ENCODE measurements around the gene DLGAP3.
"Not testable (repeated sequence)": the region's sequence is repeated elsewhere in the genome, so short reads cannot be mapped to it uniquely, and the experiment has no call there.

Gene DLGAP3

DNA sequence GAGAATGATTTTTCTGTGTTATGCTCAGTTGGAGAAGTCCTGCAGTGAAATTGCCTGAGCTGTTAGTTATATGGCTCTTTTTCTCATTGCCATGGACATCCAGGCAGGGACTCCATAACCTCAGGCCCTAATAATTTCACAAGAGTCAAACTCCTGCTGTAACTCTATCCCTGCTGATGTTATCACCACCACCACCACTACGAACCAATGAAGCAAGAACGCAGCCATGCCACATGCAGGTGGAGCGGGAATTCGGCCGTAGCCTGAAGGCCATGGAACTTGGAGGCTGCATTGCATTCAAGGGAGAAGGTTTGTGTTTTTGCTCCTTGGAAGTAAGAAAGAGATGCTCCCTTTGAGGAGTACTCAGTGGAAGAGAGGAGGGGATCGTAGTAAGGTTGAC, 16.8 kb upstream of the DLGAP3 start:
- TF ChIP-seq, protein P1, sequence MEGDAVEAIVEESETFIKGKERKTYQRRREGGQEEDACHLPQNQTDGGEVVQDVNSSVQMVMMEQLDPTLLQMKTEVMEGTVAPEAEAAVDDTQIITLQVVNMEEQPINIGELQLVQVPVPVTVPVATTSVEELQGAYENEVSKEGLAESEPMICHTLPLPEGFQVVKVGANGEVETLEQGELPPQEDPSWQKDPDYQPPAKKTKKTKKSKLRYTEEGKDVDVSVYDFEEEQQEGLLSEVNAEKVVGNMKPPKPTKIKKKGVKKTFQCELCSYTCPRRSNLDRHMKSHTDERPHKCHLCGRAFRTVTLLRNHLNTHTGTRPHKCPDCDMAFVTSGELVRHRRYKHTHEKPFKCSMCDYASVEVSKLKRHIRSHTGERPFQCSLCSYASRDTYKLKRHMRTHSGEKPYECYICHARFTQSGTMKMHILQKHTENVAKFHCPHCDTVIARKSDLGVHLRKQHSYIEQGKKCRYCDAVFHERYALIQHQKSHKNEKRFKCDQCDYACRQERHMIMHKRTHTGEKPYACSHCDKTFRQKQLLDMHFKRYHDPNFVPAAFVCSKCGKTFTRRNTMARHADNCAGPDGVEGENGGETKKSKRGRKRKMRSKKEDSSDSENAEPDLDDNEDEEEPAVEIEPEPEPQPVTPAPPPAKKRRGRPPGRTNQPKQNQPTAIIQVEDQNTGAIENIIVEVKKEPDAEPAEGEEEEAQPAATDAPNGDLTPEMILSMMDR (IDR thresholded peaks at IDR 0.05; ENCODE audit: extremely low read depth, missing control alignments): no peak
- no peak for DNase-seq (ENCODE audit: low spot score)

DNA sequence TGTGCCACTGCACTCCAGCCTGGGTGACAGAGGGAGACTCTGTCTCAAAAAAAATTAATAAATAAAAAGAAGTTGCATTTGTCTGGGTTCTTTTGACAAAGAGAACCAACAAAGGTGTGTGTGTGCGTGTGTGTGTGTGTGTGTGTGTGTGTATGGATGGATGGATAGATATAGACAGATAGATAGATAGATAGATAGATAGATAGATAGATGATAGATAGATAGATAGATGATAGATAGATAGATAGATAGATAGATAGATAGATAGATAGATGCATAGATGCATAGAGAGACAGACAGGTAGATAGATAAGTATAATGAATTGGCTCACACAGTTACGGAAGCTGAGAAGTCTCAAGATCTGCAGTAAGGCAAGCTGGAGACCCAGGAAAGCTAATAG, 12.3 kb upstream of the DLGAP3 start:
- DNase-seq (ENCODE audit: low spot score): not testable (repeated sequence)

DNA sequence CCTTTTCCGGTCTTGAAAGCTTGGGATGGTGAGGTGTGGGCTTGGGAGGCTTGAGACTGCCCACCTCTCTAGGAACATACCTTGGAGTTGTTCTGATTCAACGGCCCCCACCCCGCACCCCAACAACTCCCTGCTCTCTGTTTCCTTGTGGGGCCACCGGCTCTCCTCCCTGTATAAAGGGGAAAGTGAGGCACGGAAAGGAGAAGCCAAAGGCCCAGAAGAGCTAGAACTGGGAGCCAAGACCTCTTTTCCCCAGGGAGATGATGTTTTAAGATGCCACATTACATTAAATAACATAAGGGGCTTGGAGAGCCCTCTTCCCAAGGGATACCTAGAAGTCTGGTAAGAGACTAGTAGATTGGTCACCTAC, 1.2 kb upstream of the DLGAP3 start:
- DNase-seq (ENCODE audit: low spot score): no peak
- TF ChIP-seq, protein P1 (IDR thresholded peaks at IDR 0.05; ENCODE audit: extremely low read depth, missing control alignments): no peak

DNA sequence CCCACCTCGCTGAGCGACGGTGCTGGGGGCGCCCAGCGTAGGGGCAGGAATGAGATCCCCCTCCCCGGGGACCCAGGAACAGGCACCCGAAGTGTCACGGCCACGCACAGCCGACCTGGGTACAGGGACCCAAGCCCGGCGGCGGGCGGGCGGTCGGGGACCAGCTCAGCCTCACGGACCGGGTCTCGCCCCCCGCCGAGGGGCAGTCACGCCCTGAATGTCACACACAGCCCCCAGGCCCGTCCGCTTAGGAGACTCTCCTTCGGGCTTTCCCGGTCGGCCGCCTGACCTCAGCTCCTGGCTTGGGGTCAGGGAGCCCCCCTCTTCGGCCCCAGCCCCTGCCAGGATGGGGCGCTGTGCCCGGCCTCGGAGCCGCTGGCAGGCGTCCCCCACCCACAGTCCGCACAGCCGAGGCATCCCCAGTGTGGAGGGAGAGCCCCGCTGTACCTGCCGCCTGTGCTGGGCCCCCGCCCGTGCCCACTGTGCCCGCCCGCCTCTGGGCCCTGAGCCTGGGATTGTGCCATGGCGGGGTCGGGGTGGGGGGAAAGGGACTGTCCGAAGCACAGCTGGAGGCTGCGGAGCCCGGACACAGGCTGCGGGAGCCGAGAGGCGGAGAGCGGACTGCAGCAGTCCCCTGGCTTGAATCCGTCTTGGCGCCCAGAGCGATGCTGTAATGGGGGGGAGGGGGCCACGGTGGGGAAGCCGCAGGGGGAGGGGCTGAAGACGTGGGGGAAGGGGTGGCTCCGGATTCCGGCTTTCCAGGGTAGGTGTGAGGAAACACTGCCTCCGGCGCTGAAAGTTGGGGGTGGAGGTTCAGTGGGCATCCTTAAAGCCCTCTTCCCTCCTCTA, 627 bp upstream of the DLGAP3 start:
- TF ChIP-seq, protein P1 (IDR thresholded peaks at IDR 0.05; ENCODE audit: extremely low read depth, missing control alignments): no peak
- no peak for DNase-seq (ENCODE audit: low spot score)

DNA sequence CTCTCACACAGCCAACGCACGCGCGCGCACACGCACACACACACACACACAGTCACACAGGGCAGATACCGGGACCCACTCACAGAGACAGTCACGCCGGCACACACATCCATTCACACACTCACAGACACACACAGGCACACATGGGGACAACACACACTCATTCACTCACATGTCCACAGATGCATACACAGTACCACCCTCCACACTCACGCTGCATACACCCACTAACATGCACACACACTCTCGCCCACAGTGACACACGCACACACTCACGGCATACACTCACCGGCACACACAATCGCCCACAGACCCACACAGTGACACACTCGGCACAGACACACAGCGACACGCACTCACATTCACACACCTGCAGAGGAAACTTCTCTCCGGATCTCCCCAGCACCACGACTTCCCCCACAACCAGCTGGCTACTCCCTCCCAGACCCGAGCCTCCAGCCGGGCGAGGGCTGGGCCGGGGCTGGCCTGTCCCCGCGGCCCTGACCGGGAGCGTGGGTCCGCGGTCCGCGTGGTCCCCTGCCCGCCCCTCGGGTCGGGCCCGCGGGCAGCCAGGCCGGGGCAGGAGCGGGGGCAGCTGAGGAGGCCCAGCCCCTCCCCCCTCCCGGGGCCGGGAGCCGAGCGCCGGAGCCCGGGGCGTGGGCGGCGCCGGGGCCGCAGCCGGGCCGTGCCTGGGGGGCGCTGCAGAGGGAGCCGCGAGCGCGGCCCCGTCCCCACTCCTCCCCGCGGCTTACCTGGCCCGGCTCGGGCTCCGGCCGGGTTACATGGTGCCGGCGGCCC, 552 bp downstream of the DLGAP3 start:
- TF ChIP-seq, protein P1 (IDR thresholded peaks at IDR 0.05; ENCODE audit: extremely low read depth, missing control alignments): no peak
- DNase-seq (ENCODE audit: low spot score): peak; percentile 73

DNA sequence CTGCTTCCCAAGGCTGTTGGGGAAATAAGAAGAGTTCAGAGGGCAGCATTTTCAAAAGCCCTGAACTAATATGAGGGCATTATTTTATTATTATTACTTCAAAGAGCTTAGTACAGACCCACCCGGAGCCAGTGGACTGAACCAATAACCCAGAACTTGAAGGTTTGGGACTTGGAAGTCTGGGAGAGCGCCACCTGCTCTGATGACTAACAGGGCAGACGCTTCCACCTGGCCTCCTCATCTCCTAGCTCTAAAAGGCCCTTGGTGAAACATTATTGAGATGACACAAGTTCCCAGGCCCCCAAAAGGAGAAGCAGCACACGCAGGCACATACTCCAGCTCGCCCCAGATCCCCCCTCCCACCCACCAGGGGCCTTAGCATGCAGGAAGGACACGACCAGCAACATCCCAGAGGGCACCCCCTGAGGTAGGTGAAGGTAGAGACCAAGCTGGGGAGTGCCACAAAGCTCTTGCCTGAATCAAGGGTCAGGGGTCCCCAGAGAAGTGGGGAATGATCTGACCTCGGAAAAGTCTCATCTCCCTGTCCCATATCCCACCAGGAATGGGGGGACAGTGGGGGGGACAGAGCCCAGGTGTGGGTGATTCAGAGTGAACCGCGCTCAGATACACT, 1.3 kb downstream of the DLGAP3 start:
- no peak for DNase-seq (ENCODE audit: low spot score)
- TF ChIP-seq, protein P1 (IDR thresholded peaks at IDR 0.05; ENCODE audit: extremely low read depth, missing control alignments): no peak

GRCh38 chr1:34927316-34927715, 2.1 kb downstream of the DLGAP3 start:
- DNase-seq (ENCODE audit: low spot score): no peak
- TF ChIP-seq, protein P1 (IDR thresholded peaks at IDR 0.05; ENCODE audit: extremely low read depth, missing control alignments): no peak
